ENCODE data around the gene PTPN13.

PTPN13 gene, protein sequence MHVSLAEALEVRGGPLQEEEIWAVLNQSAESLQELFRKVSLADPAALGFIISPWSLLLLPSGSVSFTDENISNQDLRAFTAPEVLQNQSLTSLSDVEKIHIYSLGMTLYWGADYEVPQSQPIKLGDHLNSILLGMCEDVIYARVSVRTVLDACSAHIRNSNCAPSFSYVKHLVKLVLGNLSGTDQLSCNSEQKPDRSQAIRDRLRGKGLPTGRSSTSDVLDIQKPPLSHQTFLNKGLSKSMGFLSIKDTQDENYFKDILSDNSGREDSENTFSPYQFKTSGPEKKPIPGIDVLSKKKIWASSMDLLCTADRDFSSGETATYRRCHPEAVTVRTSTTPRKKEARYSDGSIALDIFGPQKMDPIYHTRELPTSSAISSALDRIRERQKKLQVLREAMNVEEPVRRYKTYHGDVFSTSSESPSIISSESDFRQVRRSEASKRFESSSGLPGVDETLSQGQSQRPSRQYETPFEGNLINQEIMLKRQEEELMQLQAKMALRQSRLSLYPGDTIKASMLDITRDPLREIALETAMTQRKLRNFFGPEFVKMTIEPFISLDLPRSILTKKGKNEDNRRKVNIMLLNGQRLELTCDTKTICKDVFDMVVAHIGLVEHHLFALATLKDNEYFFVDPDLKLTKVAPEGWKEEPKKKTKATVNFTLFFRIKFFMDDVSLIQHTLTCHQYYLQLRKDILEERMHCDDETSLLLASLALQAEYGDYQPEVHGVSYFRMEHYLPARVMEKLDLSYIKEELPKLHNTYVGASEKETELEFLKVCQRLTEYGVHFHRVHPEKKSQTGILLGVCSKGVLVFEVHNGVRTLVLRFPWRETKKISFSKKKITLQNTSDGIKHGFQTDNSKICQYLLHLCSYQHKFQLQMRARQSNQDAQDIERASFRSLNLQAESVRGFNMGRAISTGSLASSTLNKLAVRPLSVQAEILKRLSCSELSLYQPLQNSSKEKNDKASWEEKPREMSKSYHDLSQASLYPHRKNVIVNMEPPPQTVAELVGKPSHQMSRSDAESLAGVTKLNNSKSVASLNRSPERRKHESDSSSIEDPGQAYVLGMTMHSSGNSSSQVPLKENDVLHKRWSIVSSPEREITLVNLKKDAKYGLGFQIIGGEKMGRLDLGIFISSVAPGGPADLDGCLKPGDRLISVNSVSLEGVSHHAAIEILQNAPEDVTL (N-terminal part only)

DNA sequence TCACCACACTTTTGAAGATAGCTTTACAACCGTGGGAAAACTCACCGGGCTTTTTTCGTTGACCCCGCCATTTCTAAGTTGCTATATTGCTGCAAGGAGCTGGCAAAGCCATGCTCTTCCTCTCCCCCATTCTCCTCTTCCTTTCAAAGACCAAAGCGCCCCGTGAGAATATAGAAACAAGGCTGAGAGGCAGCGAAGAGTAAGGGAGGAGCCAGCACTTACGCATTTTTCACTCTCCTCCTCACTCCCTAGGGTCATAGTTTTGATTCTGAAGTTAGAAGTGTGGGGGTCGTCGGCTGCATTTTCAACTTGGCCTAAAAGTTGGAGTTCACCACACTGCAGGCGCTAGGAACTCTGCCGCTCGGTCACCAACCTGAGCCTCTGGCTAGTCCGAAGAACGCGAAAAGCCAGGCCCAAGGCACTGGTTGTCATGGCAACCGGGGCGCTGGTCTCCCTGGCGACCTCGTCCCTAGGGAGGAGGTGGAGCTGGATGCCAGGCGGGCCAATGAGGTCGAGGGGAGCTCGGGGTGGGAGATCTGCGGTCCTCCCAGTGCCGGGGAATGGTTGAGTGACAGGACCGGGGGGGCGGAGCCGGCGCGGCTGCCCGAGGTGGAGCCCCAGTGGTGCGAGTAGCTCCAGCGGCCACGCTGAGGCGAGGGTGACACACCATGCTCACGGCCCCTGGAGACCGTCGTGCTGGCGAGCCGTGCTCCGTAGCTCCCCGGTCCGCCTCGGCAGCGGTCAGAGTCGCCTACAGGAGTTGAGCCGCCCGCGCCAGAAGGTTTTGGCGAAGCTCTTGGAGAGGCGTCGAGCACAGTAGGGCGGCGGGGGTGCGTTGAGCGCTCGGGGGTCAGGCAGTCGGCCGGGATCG lies at the start of gene PTPN13:
PTPN13 (plus strand) TSS at position 628 of the 871 bp plus-strand sequence. CDS start 40,942 bp downstream, outside the sequence.
- peak; percentile 10 to 21 for DNase-seq (ENCODE audit: low read depth in 2 of 2)

DNA sequence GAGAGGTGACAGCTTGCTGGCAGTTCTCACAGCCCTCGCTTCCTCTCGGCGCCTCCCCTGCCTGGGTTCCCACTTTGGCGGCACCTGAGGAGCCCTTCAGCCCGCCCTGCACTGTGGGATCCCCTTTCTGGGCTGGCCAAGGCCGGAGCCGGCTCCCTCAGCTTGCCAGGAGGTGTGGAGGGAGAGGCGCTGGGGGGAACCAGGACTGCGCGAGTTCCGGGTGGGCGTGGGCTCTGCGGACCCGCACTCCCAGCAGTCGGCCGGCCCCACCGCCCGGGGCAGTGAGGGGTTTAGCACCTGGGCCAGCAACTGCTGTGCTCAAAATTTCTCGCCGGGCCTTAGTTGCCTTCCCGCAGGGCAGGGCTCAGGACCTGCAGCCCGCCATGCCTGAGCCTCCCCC lies 47.0 kb upstream of the PTPN13 start:
- no peak for DNase-seq (ENCODE audit: low read depth in 2 of 2)

DNA sequence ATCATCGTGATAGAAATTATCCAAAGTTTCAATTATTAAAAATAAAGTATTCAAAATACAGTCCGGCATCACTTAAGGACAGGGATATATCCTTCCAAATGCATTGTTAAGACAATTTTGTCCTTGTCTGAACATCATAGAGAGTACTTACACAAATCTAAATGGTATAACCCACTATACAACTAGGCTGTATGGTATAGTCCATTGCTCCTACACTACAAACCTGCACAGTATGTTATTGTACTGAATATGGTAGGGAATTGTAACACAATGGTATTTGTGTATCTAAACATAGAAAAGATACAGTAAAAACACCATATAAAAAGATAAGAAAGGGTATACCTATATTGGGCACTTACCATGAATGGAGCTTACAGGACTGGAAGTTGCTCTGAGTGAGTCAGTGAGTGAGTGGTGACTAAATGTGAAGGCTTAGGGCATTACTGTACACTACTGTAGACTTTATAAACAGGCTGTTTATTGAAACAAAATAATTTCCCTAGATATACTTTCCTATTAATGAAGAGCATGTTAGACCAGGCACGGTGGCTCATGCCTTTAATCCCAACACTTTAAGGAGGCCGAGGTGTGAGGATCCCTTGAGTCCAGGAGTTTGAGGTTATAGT lies 44.8 kb upstream of the PTPN13 start:
- no peak for DNase-seq (ENCODE audit: low read depth in 2 of 2)

DNA sequence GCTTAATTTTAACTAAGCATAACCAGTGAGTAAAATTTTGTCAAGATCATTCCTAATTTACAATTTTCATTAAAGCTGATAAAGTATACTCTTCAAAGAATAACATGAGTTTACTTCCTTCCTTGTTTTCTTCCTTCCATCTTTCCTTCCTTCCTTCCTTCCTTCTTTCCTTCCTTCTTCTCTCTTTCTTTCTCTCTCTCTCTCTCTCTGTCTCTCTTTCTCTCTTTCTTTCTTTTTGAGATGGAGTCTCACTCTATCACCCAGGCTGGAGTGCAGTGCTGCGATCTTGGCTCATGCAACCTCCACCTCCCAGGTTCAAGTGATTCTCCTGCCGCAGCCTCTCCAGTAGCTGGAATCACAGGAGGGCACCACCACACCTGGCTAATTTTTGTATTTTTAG lies 42.7 kb upstream of the PTPN13 start:
- DNase-seq (ENCODE audit: low read depth in 2 of 2) = no peak

DNA sequence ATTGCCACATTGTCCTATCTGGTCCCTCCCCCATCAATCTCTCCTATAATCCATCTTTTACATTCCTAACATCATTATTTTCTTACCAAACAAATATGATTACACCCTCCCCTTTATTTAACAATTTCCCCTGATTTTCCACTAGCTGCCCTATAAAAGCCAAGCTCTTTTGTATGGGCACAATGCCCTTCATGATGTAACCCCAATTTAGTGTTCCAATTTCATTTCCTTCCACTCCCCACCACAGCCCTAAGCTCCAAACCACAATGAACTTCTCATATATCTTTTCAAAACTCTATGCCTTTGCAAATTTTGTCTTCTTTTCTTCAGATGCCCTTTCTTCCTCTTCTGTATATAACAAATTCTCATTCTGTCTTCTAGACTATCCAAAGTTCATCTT lies 39.5 kb upstream of the PTPN13 start:
- DNase-seq (ENCODE audit: low read depth in 2 of 2) = no peak

DNA sequence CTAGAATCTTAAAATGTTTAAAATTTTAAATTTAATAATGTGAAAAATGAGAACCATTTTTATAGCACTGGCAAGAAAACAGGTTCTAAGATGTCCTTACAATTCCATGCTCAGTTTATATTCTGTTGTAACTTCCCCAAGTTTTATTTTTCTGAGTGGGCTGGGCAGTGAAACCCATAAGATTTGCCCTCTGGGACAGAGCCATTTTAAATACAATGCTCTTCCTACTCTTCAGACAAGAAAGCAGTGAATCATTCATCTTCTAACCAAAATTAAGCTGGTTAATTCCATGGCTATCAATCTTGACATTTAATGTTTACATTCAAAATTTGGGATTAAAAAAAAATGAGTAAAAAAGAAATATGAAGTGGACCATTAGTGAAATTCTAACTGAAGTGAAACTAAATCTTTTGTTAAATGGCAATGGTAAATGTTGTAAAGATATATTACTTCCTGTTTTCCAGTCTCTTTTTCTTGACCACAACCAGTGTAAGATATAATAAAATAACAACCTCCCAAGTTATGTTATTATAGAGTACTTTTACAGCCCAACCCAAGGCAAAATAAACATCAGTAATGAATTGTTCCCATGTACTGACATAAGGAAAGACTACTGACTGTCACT lies 37.2 kb upstream of the PTPN13 start:
- DNase-seq (ENCODE audit: low read depth in 2 of 2) = no peak

DNA sequence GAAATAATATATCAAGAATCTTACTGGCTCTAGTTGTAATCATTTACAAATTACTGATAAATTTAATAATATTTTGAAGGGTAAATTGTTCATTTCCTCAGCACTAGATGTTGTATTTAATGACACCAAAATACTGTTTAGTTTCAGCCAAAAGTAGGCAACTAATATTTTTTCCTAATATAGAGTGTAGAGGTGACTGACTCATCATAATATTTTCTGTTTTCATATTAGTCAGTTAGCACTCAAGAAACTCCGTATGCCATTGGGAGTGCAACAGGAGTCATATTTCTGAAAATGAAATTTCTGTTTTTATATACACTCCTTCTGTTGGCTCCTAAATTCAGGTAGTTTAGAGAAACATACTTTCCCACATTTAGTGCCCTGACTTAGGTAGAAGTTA lies 36.6 kb upstream of the PTPN13 start:
- no peak for DNase-seq (ENCODE audit: low read depth in 2 of 2)

DNA sequence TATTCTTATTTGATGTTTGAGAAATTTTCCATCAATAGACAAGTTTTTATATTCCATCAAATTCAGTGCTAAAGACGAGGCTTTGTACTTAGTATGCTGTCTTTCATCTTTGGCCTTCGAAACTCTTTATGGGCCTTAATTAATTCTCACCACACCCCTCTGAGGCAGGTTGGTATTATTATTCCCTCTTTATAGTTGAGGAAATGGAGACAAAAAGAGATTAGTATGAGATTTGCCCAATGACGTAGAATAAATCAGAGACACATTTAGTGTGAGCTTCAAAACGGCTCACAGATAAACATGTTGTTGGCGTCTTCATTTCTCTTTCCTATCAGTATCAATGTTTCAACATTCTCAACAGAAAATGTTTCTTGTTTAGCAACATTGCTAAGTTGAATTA lies 35.9 kb upstream of the PTPN13 start:
- no peak for DNase-seq (ENCODE audit: low read depth in 2 of 2)

DNA sequence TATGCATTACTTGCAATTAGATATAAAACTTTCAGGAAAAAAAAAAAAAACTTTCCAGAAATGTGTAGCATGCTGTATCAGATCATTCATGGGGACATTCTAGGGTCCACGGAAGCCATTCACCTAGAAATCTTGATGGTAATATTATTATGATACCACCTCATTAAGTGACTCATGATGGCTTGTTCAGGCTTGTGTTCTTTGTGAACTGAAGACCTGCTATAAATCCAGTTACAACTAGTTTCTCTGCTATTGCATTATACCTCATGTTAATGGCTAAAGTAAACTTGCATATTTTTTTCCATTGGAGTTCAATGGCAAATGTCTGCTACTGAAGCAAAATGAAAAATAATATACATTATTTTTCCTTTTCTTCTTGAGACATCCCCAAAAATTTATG lies 35.3 kb upstream of the PTPN13 start:
- DNase-seq (ENCODE audit: low read depth in 2 of 2) = no peak

DNA sequence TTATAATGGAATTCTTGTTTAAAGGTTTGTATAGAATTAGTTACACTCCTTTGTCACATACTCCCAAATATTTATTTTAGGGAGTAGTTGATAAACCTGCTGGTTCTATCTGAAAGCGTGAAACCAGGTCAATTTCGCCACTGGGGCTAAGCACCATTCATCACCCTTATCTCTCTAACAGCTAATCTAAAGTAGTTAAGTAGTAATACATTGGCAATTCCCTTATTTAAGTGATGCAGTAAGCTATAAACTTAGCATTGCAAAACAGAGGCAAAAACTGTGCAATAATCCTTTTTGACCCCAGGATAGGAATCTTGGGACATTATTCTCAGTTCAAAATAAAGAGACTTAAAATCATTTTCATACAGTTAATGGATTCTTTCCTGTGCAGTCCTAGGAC lies 33.7 kb upstream of the PTPN13 start:
- DNase-seq (ENCODE audit: low read depth in 2 of 2) = no peak

DNA sequence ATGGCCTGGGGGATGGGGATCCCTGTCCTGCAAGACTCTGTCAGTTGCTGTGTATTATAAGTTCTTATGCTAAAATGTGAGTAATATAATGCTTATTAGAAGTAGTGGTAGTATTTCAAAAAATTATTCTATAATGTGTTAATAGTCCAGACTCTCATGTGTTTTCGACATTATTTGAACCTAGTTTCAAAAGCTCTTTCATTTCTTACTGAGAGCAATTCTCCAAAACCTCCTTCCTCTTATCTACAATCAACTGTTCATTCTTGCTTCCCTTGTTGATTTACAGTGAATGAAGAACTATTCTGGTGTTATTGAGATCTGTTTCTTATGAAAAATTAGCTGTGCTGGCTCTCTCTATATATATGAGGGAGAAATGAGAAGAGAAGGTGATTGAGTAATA lies 32.9 kb upstream of the PTPN13 start:
- DNase-seq (ENCODE audit: low read depth in 2 of 2) = no peak

DNA sequence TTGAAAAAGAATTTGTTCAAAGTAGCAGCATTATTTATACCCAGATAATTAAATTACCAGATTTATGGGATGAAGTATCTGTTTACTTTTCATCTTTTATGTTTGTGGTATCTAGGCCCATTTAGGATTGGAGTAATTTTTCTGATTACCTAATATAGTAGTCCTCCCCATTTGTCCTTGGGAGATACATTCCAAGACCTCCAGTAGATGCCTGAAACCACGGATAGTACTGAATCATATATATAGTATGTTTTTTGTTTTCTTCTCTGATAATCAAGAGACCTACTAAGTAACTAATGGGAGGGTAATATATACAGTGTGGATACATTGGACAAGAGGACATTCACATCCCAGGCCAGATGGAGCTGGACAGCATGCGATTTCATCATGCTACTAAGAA lies 30.7 kb upstream of the PTPN13 start:
- no peak for DNase-seq (ENCODE audit: low read depth in 2 of 2)

DNA sequence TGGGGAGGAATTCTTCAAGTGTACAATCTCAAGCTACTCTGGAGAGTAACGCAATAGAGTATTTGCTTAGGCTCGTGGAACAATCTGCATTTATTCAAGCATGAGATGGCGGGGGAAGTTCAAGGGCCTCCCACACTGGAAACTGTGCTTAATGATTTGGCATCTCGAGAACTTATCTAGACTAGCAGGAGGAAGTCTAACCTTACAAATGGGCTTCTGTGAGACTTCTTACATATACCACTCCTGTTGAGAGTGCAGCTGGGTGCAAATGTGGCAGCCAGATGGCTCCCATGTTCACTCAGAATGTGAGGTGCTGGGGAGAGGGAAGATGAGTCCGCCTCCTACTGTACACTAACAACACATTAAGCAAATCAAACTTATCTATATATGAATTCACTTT lies 29.3 kb upstream of the PTPN13 start:
- DNase-seq (ENCODE audit: low read depth in 2 of 2) = no peak

DNA sequence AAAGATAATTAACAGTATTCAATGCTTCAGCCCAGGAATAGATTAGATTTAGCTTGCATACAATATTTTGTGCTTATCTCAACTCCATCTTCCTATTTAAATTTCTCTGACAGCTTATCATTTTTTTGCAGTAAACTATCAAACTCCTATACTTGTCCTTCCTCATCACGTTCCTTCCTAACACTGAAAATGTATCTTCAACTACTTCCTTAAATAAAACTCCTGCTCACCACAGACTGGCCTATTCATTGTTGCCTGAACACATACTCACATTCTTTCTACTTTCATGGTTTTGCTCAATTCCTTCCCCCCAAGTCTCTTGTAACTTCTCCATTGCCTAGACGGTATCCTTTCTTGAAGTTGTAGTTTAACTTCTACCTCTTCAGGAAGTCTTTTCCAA lies 28.5 kb upstream of the PTPN13 start:
- DNase-seq (ENCODE audit: low read depth in 2 of 2) = no peak

DNA sequence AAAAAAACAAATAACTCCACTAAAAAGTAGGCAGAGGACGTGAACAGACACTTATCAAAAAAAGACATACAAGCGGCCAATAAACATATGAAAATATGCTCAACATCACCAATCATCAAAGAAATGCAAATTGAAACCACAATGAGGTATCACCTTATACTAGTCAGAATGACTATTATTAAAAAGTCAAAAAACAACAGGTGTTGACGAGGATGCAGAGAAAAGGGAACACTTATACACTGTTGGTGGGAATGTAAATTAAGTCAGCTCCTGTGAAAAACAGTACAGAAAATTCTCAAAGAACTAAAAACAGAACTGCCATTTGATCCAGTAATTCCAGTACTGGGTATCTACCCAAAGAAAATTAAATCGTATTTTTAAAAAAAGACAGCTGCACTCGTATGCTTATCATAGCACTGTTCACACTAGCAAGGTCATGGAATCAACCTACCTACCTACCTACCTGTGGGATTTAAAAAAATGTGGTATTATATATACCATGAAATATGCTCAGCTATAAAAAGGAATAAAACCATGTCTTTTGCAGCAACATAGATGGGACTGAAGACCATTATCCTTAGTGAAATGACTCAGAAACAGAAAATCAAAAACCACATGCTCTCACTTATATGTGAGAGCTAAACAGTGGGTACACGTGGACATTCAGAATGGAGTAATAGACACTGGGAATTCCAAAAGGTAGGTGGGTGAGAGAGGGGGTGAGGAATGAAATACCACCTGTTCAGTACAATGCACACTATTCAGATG lies 24.8 kb upstream of the PTPN13 start:
- no peak for DNase-seq (ENCODE audit: low read depth in 2 of 2)

DNA sequence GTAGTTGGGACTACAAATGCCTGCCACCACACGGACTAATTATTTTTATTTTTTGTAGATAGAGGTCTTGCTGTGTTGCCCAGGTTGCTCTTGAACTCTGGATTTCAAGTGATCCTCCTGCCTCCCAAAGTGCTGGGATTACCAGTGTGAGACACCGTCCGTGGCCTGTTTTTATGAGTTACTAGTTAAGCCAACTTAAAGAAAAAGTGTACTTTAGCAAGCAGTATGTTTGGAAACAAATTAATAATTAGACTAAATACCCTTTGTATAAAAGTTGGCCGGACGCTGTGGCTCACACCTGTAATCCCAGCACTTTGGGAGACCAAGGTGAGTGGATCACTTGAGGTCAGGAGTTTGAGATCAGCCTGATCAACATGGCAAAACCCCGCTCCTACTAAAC lies 14.2 kb upstream of the PTPN13 start:
- no peak for DNase-seq (ENCODE audit: low read depth in 2 of 2)

DNA sequence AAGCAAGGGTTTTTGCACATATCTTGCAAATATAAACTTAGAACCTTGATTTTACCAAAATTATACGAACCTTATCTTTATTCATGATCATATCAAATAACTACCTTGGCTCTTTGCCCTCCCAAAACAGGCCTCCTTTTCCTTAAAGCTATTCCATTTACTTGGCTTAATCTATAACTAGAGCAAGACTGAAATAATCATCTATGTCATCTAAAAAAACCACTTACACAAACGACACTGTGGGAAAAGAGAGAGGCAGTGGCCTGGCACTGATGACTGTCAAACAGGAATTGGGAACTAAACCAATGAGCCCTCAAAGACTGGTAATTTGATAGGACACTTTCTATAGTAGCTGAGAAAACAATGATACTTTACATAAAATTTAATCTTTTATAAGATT lies 11.7 kb upstream of the PTPN13 start:
- no peak for DNase-seq (ENCODE audit: low read depth in 2 of 2)

DNA sequence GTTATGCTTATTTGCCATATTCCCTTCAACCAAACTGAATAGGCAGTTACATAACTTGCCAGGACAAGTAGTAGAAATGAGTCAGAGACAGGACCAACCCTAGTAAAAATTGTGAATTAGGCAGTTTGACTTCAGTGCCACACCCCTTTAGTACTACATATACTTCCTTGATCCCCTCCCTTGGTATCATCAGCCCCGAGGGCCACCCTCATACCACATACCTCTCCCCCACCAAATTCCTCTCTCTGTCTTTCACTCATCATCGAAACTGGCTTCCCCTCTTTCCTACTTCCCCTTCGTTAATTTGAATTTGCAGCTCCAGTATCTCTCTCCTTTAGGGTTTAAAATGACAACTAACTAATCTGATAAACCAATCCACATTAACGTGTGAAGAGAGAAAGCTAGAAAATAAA lies 7.9 kb upstream of the PTPN13 start:
- DNase-seq (ENCODE audit: low read depth in 2 of 2) = no peak

DNA sequence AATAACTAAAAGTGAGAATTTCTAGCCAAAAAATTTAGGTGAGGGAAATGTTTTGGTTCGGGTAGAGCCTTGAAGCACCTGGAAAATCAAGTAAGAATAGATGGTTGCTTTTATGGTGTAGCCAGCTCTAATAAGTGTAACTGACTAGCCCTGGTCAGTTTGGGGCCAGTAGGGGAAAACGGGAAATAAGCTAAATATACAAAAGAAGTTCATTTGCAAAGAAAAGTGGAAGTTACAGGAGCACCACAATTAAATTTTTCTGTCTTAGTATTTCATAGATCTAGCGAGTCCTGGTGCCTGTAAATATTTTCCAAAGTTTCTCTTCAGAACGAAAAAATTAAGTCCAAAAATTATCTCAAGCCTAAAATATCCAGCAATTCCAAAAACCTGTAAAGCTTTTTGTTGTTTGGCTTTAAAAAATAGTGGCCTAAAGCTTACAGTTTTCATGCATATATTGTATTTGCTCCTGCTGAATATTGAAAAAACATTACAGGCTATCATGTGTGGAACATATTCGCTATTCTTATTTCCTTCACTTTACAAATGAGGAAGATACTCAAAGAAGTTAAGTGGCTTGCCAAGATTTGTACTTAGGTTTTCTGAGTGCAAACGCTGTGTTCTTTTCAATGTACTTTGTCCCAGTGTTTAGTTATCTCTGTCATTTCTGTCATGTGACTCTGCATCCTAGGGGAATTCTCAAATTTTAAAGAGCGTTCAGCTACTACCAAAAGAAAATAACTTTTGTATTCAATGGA lies 7.3 kb upstream of the PTPN13 start:
- no peak for DNase-seq (ENCODE audit: low read depth in 2 of 2)
